Mucosa of descending colon (tissue), 3 donors: Measurements from ENCODE around the gene IQCH. TPM values are rescaled to one million over a fixed set of nuclear protein-coding genes. Genes with fewer than 3 reads are reported as not detected.

Source experiments
- ATAC-seq: fragments of 200-7000 bp; cut with Tn5 transposase; one replicate; pipeline ENCODE4 v1.9.1; 2020; ENCODE audit warnings: mild to moderate bottlenecking, moderate library complexity
- DNase-seq, 3 donors: peaks; one replicate each; pipeline ENCODE4 v3.0.0-alpha.2; 2020
- H3K36me3 ChIP-seq: fragments of 200-600 bp; one replicate; pipeline ENCODE4 v1.8.0; 2021; ENCODE audit warnings: low read depth, mild to moderate bottlenecking
- H3K4me1 ChIP-seq: fragments of 200-600 bp; one replicate; pipeline ENCODE4 v1.8.0; 2021; ENCODE audit warnings: low read depth, mild to moderate bottlenecking
- H3K4me3 ChIP-seq: fragments of 200-600 bp; one replicate; pipeline ENCODE4 v1.8.0; 2021; ENCODE audit warnings: mild to moderate bottlenecking
- H3K9me3 ChIP-seq: fragments of 200-600 bp; one replicate; pipeline ENCODE4 v1.8.0; 2021; ENCODE audit warnings: mild to moderate bottlenecking
- intact Hi-C, 2 donors: fragments of 100-400 bp; cut with DNase I in 1 of 2; cut with micrococcal nuclease in 1 of 2; formaldehyde crosslinking; loops; one replicate each; pipeline versions ENCODE4 v1.11.0 to v1.11.1; 2022; cut with DNase I, micrococcal nuclease
- total RNA-seq, 3 donors: library from RNA; stranded (reverse); fragmentation: NEBNext Ultra II Directional in 2 of 3; extraction: Animal tissue kit (Norgen Biotek cat#: 25700) in 2 of 3; gene quantifications; one replicate each; pipeline versions ENCODE4 v1.2.1 to v1.2.4, GENCODE V29; 2021 to 2023
- TF ChIP-seq, protein P1 (sequence below): fragments of 200-600 bp; IDR thresholded peaks from one replicate; pipeline ENCODE4 v1.8.0; 2022; ENCODE audit warnings: antibody characterized with exemption, mild to moderate bottlenecking
- donor health status: DM: no; HTN: no; CAD: no; lungs with moderate emphysema.
- donor health status: DM: no; HTN: no; CAD: no.
- donor health status: DM: no; HTN: yes; CAD: no.

The IQCH gene
- total RNA-seq, 3 donors from 2014 or later, result 2.2 to 3.0 (median 2.2) TPM

DNA sequence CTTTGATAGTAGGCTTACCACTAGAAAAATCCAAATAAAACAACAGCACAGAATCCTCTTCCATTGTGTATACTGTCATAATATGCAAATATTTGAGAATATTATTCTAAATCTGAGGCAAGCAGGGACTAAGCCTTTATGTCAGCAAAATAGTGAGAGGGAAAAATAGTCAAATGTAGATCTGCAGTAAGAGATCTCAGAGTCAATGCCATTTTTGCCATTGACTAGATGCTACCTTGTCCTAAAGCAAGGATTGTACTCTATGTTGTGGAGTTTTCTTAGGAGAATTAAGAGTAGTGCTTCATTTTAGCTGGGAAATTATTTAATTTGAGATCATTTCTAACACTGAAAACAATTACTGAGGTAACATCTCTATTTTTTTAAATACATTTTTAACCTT is 50.2 kb downstream of the IQCH start:
- no peaks in the 10 kb centered on the region for H3K9me3 ChIP-seq
- DNase-seq, result no peak
- no peak for ATAC-seq
- H3K4me1 ChIP-seq, result no peaks in the 10 kb centered on the region
- intact Hi-C loops, result loop anchor here (2.0 to 10.0 kb wide), 2 partner anchors 358 to 360 kb away; no protein-coding TSS in a partner anchor
- TF ChIP-seq, protein P1, sequence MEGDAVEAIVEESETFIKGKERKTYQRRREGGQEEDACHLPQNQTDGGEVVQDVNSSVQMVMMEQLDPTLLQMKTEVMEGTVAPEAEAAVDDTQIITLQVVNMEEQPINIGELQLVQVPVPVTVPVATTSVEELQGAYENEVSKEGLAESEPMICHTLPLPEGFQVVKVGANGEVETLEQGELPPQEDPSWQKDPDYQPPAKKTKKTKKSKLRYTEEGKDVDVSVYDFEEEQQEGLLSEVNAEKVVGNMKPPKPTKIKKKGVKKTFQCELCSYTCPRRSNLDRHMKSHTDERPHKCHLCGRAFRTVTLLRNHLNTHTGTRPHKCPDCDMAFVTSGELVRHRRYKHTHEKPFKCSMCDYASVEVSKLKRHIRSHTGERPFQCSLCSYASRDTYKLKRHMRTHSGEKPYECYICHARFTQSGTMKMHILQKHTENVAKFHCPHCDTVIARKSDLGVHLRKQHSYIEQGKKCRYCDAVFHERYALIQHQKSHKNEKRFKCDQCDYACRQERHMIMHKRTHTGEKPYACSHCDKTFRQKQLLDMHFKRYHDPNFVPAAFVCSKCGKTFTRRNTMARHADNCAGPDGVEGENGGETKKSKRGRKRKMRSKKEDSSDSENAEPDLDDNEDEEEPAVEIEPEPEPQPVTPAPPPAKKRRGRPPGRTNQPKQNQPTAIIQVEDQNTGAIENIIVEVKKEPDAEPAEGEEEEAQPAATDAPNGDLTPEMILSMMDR, result no peak
- no peak overlapping the region for H3K4me3 ChIP-seq
- no peaks in the 10 kb centered on the region for H3K36me3 ChIP-seq

DNA sequence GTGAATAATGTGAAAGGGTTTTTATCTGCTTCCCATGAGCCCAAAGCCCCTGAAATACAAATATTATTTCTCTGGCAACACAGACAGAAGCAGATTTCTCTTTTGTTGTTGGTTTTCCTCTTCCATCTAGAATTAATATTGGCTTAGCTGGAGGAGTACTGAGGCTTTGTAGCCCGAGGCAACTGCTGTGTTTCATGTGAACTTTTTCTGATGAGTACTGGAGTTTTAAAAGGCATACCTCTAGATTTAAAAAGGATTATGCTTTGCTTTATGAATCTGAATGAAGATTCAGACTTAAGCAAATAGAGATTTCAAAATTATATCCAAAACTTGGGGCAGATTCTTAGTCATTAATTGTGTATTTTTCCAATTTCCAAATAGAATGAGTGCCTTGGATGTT is 50.9 kb downstream of the IQCH start:
- ATAC-seq (no peak), DNase-seq (no peak)
- no peak overlapping the region for H3K4me3 ChIP-seq
- H3K36me3 ChIP-seq, result no peaks in the 10 kb centered on the region
- intact Hi-C loops, result loop anchor here (2.0 to 10.0 kb wide), 2 partner anchors 359 to 361 kb away; no protein-coding TSS in a partner anchor
- H3K9me3 ChIP-seq, result no peaks in the 10 kb centered on the region
- TF ChIP-seq, protein P1, result no peak
- no peaks in the 10 kb centered on the region for H3K4me1 ChIP-seq

DNA sequence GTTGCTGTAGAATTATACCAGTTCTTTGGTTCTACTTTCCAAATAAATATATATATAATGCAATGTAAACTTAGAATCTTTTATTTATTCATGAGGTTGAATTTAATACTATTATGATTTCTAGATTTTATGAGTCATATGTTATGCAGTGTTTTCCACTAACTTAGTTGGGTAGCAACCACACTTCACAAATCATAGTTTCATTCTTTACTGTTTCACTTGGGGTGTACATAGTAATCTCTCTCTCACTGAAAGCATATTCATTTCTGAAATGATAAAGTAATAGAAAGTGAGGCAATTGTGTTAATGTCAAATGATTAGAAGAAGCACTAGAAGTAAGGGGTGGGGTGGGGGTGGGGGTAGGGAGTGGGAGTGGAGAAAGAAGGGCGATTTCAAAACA is 52.6 kb downstream of the IQCH start:
- ATAC-seq (no peak), DNase-seq (no peak)
- TF ChIP-seq, protein P1, result no peak
- intact Hi-C loops, result loop anchor here in 1 of 2 donors (10.0 kb wide), 1 partner anchor 362 kb away; no protein-coding TSS in a partner anchor
- no peaks in the 10 kb centered on the region for H3K36me3 ChIP-seq
- H3K4me1 ChIP-seq, result no peaks in the 10 kb centered on the region
- H3K4me3 ChIP-seq, result no peak overlapping the region
- H3K9me3 ChIP-seq, result no peaks in the 10 kb centered on the region

GRCh38 chr15:67307889-67308597 is 53.5 kb downstream of the IQCH start:
- Histone ChIP-seq H3K9me3 (no peaks in the 10 kb centered on the region), H3K4me3 (no peak overlapping the region), H3K36me3 (no peaks in the 10 kb centered on the region), H3K4me1 (no peaks in the 10 kb centered on the region)
- intact Hi-C loops, result loop anchor here in 1 of 2 donors (10.0 kb wide), 1 partner anchor 363 kb away; no protein-coding TSS in a partner anchor
- ATAC-seq (no peak), DNase-seq (no peak)
- TF ChIP-seq, protein P1, result no peak

GRCh38 chr15:67311731-67312130 is 57.1 kb downstream of the IQCH start:
- Histone ChIP-seq H3K36me3 (no peaks in the 10 kb centered on the region), H3K4me3 (no peak overlapping the region), H3K9me3 (no peaks in the 10 kb centered on the region), H3K4me1 (no peaks in the 10 kb centered on the region)
- intact Hi-C loops, result no loop called here
- ATAC-seq, result no peak
- TF ChIP-seq, protein P1, result no peak
- DNase-seq, result no peak
